Body of pancreas (tissue), 4 donors: ENCODE data around the gene WNT10A. TPM values are rescaled to one million over a fixed set of nuclear protein-coding genes. Genes with fewer than 3 reads are reported as not detected.

ENCODE experiments used
- ATAC-seq: fragments of 150-250 bp; one replicate; pipeline ENCODE4 v1.9.1; 2016
- DNase-seq, 4 donors: peaks; one replicate each; pipeline ENCODE4 v3.0.0-alpha.2; 2019
- H3K27ac ChIP-seq, 4 donors: fragments of 200-600 bp; sonication (generic); 1 replicate in 3 of 4; 2 replicates in 1 of 4; pipeline versions ENCODE4 v1.5.1 to v1.6.1; 2016 to 2019; ENCODE audit warnings: mild to moderate bottlenecking in 1 of 4, mixed read lengths in 1 of 4, moderate library complexity in 1 of 4
- H3K27me3 ChIP-seq, 2 donors: fragments of 200-600 bp; sonication (generic); one replicate each; pipeline ENCODE4 v1.6.0; 2016; ENCODE audit warnings: mild to moderate bottlenecking in 1 of 2
- H3K36me3 ChIP-seq, 2 donors: fragments of 200-600 bp; sonication (generic); replicated peaks in 1 of 2; 2 replicates each; pipeline ENCODE4 v1.5.1; 2016; ENCODE audit warnings: low read depth in 2 of 2; ENCODE audit not compliant: insufficient read depth in 1 of 2
- H3K4me1 ChIP-seq: fragments of 200-600 bp; sonication (generic); one replicate; pipeline ENCODE4 v1.6.0; 2016
- H3K4me3 ChIP-seq, 2 donors: fragments of 200-600 bp; sonication (generic); 1 replicate in 1 of 2; 2 replicates in 1 of 2; pipeline ENCODE4 v1.5.1; 2016 to 2019
- H3K9me3 ChIP-seq, 3 donors: fragments of 200-600 bp; sonication (generic); 1 replicate in 2 of 3; 2 replicates in 1 of 3; pipeline ENCODE4 v1.5.1; 2016
- POLR2A ChIP-seq, 3 donors: fragments of 450-650 bp; IDR thresholded peaks; one replicate each; pipeline ENCODE4 v1.6.1; 2016; ENCODE audit warnings: antibody characterized with exemption in 3 of 3, mild to moderate bottlenecking in 2 of 3
- WGBS, 2 donors: methylation state at CpG; one replicate each; pipeline ENCODE4 v1.1.5; 2017; 5-methylcytosine and 5-hydroxymethylcytosine counted together
- intact Hi-C: fragments of 100-400 bp; cut with DNase I; formaldehyde crosslinking; loops from one replicate; pipeline ENCODE4 v1.15.1; 2023
- total RNA-seq, 2 donors: library from RNA; depleted of rRNA; stranded (reverse); fragments of >200 nt; gene quantifications; one replicate each; pipeline ENCODE4 v1.1.0, GENCODE V29; 2016
- TF ChIP-seq, protein P1 (sequence below), 7 experiments: fragments of 450-650 bp in 4 of 7; fragments of 200-600 bp in 3 of 7; sonication (generic) in 3 of 7; IDR thresholded peaks; one replicate each; pipeline ENCODE4 v1.5.1; 2016 to 2019; ENCODE audit warnings: antibody characterized with exemption in 7 of 7

The WNT10A gene
- total RNA-seq, 2 donors from 2014 or later: 0.52 TPM; not detected in 1

- ATAC-seq: peak; percentile 75
- Histone ChIP-seq H3K4me1 (peaks cover 27% of the 10 kb centered on the region), H3K36me3 (no peaks in the 10 kb centered on the region), H3K4me3 (no peak overlapping the region), H3K9me3 (no peaks in the 10 kb centered on the region), H3K27ac (no peak overlapping the region), H3K27me3 (peaks cover 6 to 33% of the 10 kb centered on the region in 2 donors)
- intact Hi-C loops: no loop called here
- TF ChIP-seq POLR2A (IDR thresholded peaks at IDR 0.05): no peak
- TF ChIP-seq, protein P1, sequence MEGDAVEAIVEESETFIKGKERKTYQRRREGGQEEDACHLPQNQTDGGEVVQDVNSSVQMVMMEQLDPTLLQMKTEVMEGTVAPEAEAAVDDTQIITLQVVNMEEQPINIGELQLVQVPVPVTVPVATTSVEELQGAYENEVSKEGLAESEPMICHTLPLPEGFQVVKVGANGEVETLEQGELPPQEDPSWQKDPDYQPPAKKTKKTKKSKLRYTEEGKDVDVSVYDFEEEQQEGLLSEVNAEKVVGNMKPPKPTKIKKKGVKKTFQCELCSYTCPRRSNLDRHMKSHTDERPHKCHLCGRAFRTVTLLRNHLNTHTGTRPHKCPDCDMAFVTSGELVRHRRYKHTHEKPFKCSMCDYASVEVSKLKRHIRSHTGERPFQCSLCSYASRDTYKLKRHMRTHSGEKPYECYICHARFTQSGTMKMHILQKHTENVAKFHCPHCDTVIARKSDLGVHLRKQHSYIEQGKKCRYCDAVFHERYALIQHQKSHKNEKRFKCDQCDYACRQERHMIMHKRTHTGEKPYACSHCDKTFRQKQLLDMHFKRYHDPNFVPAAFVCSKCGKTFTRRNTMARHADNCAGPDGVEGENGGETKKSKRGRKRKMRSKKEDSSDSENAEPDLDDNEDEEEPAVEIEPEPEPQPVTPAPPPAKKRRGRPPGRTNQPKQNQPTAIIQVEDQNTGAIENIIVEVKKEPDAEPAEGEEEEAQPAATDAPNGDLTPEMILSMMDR (IDR thresholded peaks at IDR 0.05): peak; percentile 72 to 95 (median 92)
- WGBS, 2 donors: 2 to 5% methylated on average over 32 to 52 of the region's 52 CpGs
- DNase-seq: peak; percentile 58 to 75 (median 60)
These were observed 17.6 kb downstream of the WNT10A start for GRCh38 chr2:218898109-218898878.

DNA sequence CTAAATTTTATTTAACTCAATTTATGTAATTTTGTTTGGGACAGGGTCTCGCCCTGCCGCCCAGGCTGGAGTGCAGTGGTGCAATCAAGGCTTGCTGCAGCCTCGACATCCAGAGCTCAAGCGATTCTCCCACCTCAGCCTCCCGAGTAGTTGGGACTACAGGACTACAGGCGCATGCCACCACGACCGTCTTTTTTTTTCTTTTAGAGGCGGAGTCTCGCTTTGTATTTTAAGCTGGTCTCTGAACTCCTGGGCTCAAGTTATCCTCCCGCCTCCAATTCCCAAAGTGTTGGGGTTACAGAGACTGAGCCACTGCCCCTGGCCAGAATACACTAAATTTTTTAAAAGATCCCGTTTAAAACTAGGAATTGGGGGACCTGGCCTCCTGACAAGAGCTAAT is 18.5 kb downstream of the WNT10A start:
- Histone ChIP-seq H3K4me1 (peaks cover 25% of the 10 kb centered on the region), H3K36me3 (no peaks in the 10 kb centered on the region), H3K9me3 (no peaks in the 10 kb centered on the region), H3K27ac (no peak overlapping the region), H3K4me3 (no peak overlapping the region), H3K27me3 (peaks cover 6 to 33% of the 10 kb centered on the region in 2 donors)
- TF ChIP-seq, protein P1 (IDR thresholded peaks at IDR 0.05): no peak
- TF ChIP-seq POLR2A (IDR thresholded peaks at IDR 0.05): no peak
- intact Hi-C loops: no loop called here
- DNase-seq (no peak), ATAC-seq (no peak)
- WGBS, 2 donors: 17 to 20% methylated on average over 12 of the region's 12 CpGs

DNA sequence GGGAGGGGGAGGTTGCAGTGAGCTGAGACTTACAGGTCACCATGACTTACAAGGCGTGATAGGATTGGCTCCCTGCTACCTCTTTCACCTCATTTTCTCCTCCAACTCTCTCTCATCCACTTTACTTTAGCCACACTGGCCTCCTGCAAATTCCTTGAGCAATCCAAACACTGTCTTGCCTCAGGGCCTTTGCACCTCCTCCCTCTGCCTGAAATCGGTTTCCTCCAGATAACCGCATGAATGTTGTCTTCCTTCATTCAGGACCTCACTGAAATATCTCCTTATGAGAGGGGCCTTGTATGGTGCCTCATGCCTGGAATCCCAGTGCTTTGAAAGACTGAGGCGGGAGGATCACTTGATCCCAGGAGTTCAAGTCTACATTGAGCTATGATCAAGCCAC is 21.8 kb downstream of the WNT10A start:
- ATAC-seq (no peak), DNase-seq (no peak)
- WGBS, 2 donors: 72 to 85% methylated on average over 4 of the region's 4 CpGs
- H3K9me3 ChIP-seq: no peaks in the 10 kb centered on the region
- H3K27ac ChIP-seq: no peak overlapping the region
- intact Hi-C loops: no loop called here
- H3K36me3 ChIP-seq: no peaks in the 10 kb centered on the region
- no peak overlapping the region for H3K4me3 ChIP-seq
- H3K27me3 ChIP-seq: peaks cover 6 to 22% of the 10 kb centered on the region in 2 donors
- H3K4me1 ChIP-seq: peaks cover 12% of the 10 kb centered on the region
- TF ChIP-seq POLR2A (IDR thresholded peaks at IDR 0.05): no peak
- TF ChIP-seq, protein P1 (IDR thresholded peaks at IDR 0.05): no peak

DNA sequence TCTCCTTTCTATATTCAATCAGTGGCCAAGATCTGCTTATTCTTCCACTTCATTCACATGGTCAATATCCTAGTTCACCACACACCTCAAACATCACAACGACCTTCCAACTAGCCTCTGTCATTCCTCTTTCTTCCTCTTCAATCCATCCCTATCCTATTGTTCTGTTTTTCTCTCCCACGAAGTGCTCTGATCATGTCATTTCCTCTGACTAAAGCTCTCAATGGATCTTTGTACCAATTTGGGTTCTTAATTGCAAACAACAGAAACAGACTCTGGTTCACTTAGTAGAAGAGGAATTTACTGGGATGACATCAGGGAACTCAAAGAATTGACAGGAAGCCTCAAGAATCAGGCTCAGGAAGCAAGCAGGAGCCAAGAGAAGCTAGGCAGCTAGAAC is 23.5 kb downstream of the WNT10A start:
- Histone ChIP-seq H3K4me1 (peaks cover 8% of the 10 kb centered on the region), H3K9me3 (no peaks in the 10 kb centered on the region), H3K27me3 (peaks cover 0 to 5% of the 10 kb centered on the region in 2 donors), H3K36me3 (no peaks in the 10 kb centered on the region), H3K27ac (no peak overlapping the region), H3K4me3 (no peak overlapping the region)
- ATAC-seq (no peak), DNase-seq (no peak)
- 17 to 22% methylated on average over 2 of the region's 2 CpGs for WGBS, 2 donors
- TF ChIP-seq, protein P1 (IDR thresholded peaks at IDR 0.05): no peak
- no peak for TF ChIP-seq POLR2A (IDR thresholded peaks at IDR 0.05)
- intact Hi-C loops: no loop called here
